HG03066 (cell line): ENCODE data around the gene MAZ.

Source experiments
- ATAC-seq: cut with Tn5 transposase; IDR thresholded peaks from one replicate; pipeline ENCODE4 v1.9.1; 2021; ENCODE audit warnings: low read depth; ENCODE audit not compliant: unreplicated experiment

Gene MAZ

DNA sequence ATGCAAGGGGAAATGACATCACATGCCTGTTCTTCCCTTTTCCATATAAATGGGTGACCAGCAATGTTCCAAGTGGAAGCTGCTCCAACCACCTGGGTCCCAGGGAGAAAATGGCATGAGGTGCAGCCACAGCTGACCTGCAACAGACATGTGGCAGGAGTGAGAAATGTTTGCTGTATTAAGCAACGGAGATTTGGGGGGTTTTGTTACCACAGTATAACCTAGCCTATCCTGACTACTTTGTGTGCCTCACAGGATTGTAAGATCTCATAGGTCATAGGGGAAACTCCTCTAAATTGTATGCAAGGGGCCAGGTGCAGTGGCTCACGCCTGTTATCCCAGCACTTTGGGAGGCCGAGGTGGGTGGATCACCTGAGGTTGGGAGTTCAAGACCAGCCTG is 44.7 kb downstream of the MAZ start:
- no peak for ATAC-seq

DNA sequence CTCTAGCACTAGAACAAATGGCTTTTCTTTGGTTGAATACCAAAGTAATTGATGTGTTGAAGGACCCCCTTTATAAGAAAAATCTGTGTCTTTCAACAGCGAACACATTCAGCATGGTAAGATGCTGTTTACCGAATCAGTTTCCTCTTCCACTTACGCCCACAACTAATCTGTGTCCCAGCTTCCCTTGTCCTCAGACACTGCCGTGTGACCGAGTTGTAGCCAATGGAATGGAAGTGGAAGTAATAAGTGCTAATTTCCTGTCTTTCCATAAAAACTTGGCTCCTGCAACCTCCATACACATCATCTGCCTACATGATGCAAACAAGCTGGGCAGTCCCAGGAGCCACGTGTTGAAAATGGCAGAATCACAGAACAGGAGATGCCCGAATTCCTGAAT is 46.3 kb downstream of the MAZ start:
- no peak for ATAC-seq

- ATAC-seq = no peak
These were observed 48.3 kb downstream of the MAZ start for GRCh38 chr16:29854520-29855100.

DNA sequence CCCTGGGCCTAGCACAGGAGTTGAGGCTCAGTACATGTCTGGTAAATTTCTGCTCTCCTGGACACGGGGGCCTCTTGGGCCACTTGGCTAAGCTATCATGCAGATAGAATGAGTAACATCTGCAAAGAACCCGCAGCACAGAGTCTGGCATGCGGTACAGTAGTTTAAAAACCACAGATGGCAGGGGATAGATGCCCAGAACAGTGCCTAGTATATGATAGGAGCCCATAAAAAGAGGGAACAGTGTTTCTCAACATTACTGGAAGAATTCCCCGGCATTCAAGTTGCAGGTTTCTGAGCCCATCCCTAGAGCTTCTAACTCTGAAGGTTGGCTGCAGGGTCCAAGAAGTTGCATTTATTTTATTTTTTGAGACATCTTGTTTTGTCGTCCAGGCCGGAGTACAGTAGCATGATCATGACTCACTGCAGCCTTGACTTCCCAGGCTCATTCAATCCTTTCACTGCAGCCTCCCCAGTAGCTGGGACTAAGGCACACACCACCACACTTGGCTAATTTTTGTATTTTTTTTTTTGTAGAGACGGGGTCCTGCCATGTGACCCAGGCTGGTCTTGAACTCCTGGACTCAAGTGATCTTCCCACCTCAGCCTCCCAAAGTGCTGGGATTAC is 50.9 kb downstream of the MAZ start:
- no peak for ATAC-seq

GRCh38 chr16:29858149-29858849 is 52.0 kb downstream of the MAZ start:
- no peak for ATAC-seq

- no peak for ATAC-seq
These were observed 52.6 kb downstream of the MAZ start for GRCh38 chr16:29858974-29859373.

DNA sequence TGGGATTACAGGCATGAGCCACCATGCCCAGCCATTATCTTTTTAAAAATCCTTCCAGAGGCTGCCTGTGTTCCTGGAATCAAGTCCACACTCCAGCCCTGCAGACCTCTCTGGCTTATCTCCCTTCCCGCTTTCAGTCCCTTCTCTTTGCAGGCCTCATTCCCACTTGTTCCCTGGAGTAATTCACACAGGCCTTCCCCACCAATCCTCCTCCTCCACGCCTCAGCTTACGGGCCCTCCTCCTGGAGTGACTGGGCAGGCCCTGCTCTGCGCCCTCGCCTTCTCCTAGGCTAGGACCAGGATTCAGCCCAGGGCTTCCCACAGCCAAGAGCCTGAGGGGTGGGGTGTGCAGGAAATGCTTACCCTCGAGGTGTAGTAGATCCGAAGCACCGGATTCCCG is 53.9 kb downstream of the MAZ start:
- ATAC-seq = no peak
